SK-N-SH (cell line): ENCODE measurements around the gene FMNL2. TPM values are rescaled to one million over a fixed set of nuclear protein-coding genes. Genes with fewer than 3 reads are reported as not detected.

Experiments
- CTCF ChIA-PET: fragments of 300-600, 350-600 bp; formaldehyde crosslinking; extraction: SDS; loops from one replicate; lab custom pipeline; 2021; lab: Yijun Ruan, JAX
- POLR2A ChIA-PET: fragments of 350-600 bp; sonication (Branson Sonifier 250); formaldehyde crosslinking; extraction: SDS; loops from one replicate; lab custom pipeline; 2020; ENCODE audit warnings: antibody characterized with exemption, inconsistent platforms; lab: Yijun Ruan, JAX
- DNase-seq: peaks from one replicate; pipeline ENCODE4 v3.0.0; 2012
- H2AFZ ChIP-seq: fragments of 200-600 bp; sonication (generic); 2 replicates; pipeline ENCODE4 v1.8.1; 2016; ENCODE audit warnings: antibody characterized with exemption, mild to moderate bottlenecking, low read depth
- H3F3A ChIP-seq: fragments of 200-600 bp; sonication (generic); replicated peaks from 2 replicates; pipeline ENCODE3; 2016; ENCODE audit warnings: antibody characterized with exemption, mild to moderate bottlenecking; ENCODE audit not compliant: insufficient read depth
- H3K27ac ChIP-seq, 2 experiments: fragments of 200-500 bp in 1 of 2; fragments of 200-600 bp in 1 of 2; sonication (Bioruptor generic) in 1 of 2; sonication (generic), shearing (Covaris generic) in 1 of 2; 2 replicates each; pipeline versions ENCODE4 v1.5.1 to v1.6.1; 2014 to 2016; ENCODE audit warnings: low read depth in 2 of 2, inconsistent platforms in 1 of 2, low read length in 1 of 2, mild to moderate bottlenecking in 1 of 2, mixed read lengths in 1 of 2
- H3K27me3 ChIP-seq: fragments of 200-600 bp; sonication (generic), shearing (Covaris generic); 2 replicates; pipeline ENCODE4 v1.6.1; 2016; ENCODE audit warnings: mixed run types; ENCODE audit not compliant: insufficient read depth
- H3K36me3 ChIP-seq, 2 experiments: fragments of 200-500 bp in 1 of 2; fragments of 200-600 bp in 1 of 2; sonication (Bioruptor generic) in 1 of 2; sonication (generic) in 1 of 2; replicated peaks in 1 of 2; 2 replicates each; pipeline versions ENCODE3 to v1.5.1; 2014 to 2016; ENCODE audit warnings: low read length in 1 of 2, mild to moderate bottlenecking in 1 of 2; ENCODE audit not compliant: insufficient read depth in 2 of 2, control insufficient read depth in 1 of 2
- H3K4me1 ChIP-seq, 2 experiments: fragments of 200-500 bp in 1 of 2; fragments of 200-600 bp in 1 of 2; sonication (Bioruptor generic) in 1 of 2; sonication (generic), shearing (Covaris generic) in 1 of 2; 2 replicates each; pipeline versions ENCODE4 v1.5.1 to v1.6.1; 2014 to 2016; ENCODE audit warnings: low read depth in 1 of 2, low read length in 1 of 2, mixed run types in 1 of 2; ENCODE audit not compliant: insufficient read depth in 2 of 2, control insufficient read depth in 1 of 2
- H3K4me2 ChIP-seq: fragments of 200-600 bp; sonication (generic), shearing (Covaris generic); 2 replicates; pipeline ENCODE4 v1.6.1; 2017; ENCODE audit warnings: mixed run types
- H3K4me3 ChIP-seq, 2 experiments: fragments of 200-500 bp in 1 of 2; fragments of 200-600 bp in 1 of 2; sonication (Bioruptor generic) in 1 of 2; sonication (generic), shearing (Covaris generic) in 1 of 2; 2 replicates each; pipeline versions ENCODE4 v1.5.1 to v1.8.1; 2014 to 2016; ENCODE audit warnings: low read depth in 2 of 2, inconsistent platforms in 1 of 2, low read length in 1 of 2, mild to moderate bottlenecking in 1 of 2, mixed read lengths in 1 of 2, moderate library complexity in 1 of 2
- H3K79me2 ChIP-seq: fragments of 200-600 bp; sonication (generic); 2 replicates; pipeline ENCODE4 v1.8.1; 2017; ENCODE audit warnings: mild to moderate bottlenecking; ENCODE audit not compliant: insufficient read depth
- H3K9ac ChIP-seq: fragments of 200-600 bp; sonication (generic); 2 replicates; pipeline ENCODE4 v1.6.1; 2017; ENCODE audit warnings: mixed run types
- H3K9me2 ChIP-seq: fragments of 200-600 bp; sonication (generic); 2 replicates; pipeline ENCODE4 v1.6.1; 2017; ENCODE audit warnings: mixed run types
- H3K9me3 ChIP-seq: fragments of 200-600 bp; sonication (generic); 2 replicates; pipeline ENCODE4 v1.6.1; 2017; ENCODE audit warnings: mixed run types, mild to moderate bottlenecking, moderate library complexity
- H4K20me1 ChIP-seq: fragments of 200-600 bp; sonication (generic); 2 replicates; pipeline ENCODE4 v1.6.1; 2017; ENCODE audit warnings: mild to moderate bottlenecking, mixed run types; ENCODE audit not compliant: insufficient read depth
- CHD2 ChIP-seq: fragments of 150-350 bp; IDR thresholded peaks from 2 replicates; pipeline ENCODE4 v1.6.1; 2018; ENCODE audit warnings: low read length; ENCODE audit not compliant: partially characterized antibody
- ELF1 ChIP-seq: IDR thresholded peaks from 2 replicates; pipeline ENCODE4 v1.4.0; 2012
- EP300 ChIP-seq, 2 experiments: IDR thresholded peaks; 2 replicates each; pipeline versions ENCODE4 v1.4.0 to v1.6.1; 2012; ENCODE audit warnings: borderline replicate concordance in 1 of 2, low read depth in 1 of 2, low read length in 1 of 2
- EZH2phosphoT487 ChIP-seq: fragments of 200-600 bp; sonication (generic); IDR thresholded peaks from 2 replicates; pipeline ENCODE4 v1.6.1; 2017; ENCODE audit warnings: low read depth, mixed run types, mild to moderate bottlenecking, antibody characterized with exemption, moderate library complexity, borderline replicate concordance
- FOXM1 ChIP-seq: IDR thresholded peaks from 2 replicates; pipeline ENCODE4 v1.4.0; 2012; ENCODE audit warnings: low read depth, mild to moderate bottlenecking
- GABPA ChIP-seq: IDR thresholded peaks from 2 replicates; pipeline ENCODE4 v1.4.0; 2012; ENCODE audit warnings: low read depth, mild to moderate bottlenecking
- JUND ChIP-seq: IDR thresholded peaks from 2 replicates; pipeline ENCODE4 v1.4.0; 2012
- MAX ChIP-seq: IDR thresholded peaks from 2 replicates; pipeline ENCODE4 v1.4.0; 2012; ENCODE audit warnings: low read depth
- MXI1 ChIP-seq: IDR thresholded peaks from 2 replicates; pipeline ENCODE4 v1.6.1; 2012; ENCODE audit warnings: mild to moderate bottlenecking, low read depth, low read length, improper control_type of control experiment
- NFIC ChIP-seq: IDR thresholded peaks from 2 replicates; pipeline ENCODE4 v1.4.0; 2012; ENCODE audit warnings: borderline replicate concordance
- PBX3 ChIP-seq: IDR thresholded peaks from 2 replicates; pipeline ENCODE4; 2012
- RCOR1 ChIP-seq: fragments of 150-350 bp; IDR thresholded peaks from 2 replicates; pipeline ENCODE4 v1.6.1; 2017; ENCODE audit warnings: antibody characterized with exemption, low read length
- REST ChIP-seq: IDR thresholded peaks from 2 replicates; pipeline ENCODE4 v1.6.1; 2012; ENCODE audit warnings: mild to moderate bottlenecking, low read depth, low read length, moderate library complexity
- TAF1 ChIP-seq: IDR thresholded peaks from 2 replicates; pipeline ENCODE4 v1.6.1; 2012; ENCODE audit warnings: low read depth, mild to moderate bottlenecking, low read length, moderate library complexity, borderline replicate concordance
- TEAD4 ChIP-seq: IDR thresholded peaks from 2 replicates; pipeline ENCODE4 v1.4.0; 2012; ENCODE audit warnings: mild to moderate bottlenecking, borderline replicate concordance; ENCODE audit not compliant: insufficient read depth
- USF1 ChIP-seq: IDR thresholded peaks from 2 replicates; pipeline ENCODE4 v1.4.0; 2012; ENCODE audit warnings: low read depth, borderline replicate concordance
- ZBTB33 ChIP-seq: IDR thresholded peaks from 2 replicates; pipeline ENCODE4 v1.4.0; 2012; ENCODE audit warnings: low read depth, borderline replicate concordance
- WGBS: methylation state at CpG from one replicate; pipeline ENCODE4 v1.1.6; 2017; ENCODE audit warnings: low lambda C conversion rate; 5-methylcytosine and 5-hydroxymethylcytosine counted together
- polyA plus RNA-seq, 3 experiments: library from polyadenylated mRNA; depleted of rRNA; stranded (reverse); fragments of >200 nt; gene quantifications; 2 replicates each; pipeline ENCODE4 v1.2.3, GENCODE V29; 2012

Gene FMNL2
- polyA plus RNA-seq, 1 of the 3 experiments (the other 2 are of a cell fraction) = 14.5 TPM

- H3K9ac ChIP-seq = no peak overlapping the region
- H3K79me2 ChIP-seq = peaks cover 5% of the 10 kb centered on the region; the same call in 1 of the 2 replicates
- CTCF ChIA-PET = no interaction called here
- no peaks in the 10 kb centered on the region for H3K36me3 ChIP-seq
- TF ChIP-seq NFIC (peak; percentile 67), TEAD4 (no peak), PBX3 (0 out of 2 replicates have a peak, but pooled peaks have one; percentile 7), TAF1 (no peak)
- no peak for DNase-seq
- H3K4me3 ChIP-seq = no peak overlapping the region
- 0 out of 2 replicates have a peak, but pooled peaks cover 6% of the 10 kb centered on the region for H4K20me1 ChIP-seq
- 92% methylated on average over 4 of the region's 4 CpGs for WGBS
- no peaks in the 10 kb centered on the region for H3K27me3 ChIP-seq
- H3K9me2 ChIP-seq = no peaks in the 10 kb centered on the region
- H2AFZ ChIP-seq = no peak overlapping the region
- H3K4me2 ChIP-seq = no peak overlapping the region
- peaks cover 15 to 21% of the 10 kb centered on the region in 2 experiments for H3K4me1 ChIP-seq
- H3F3A ChIP-seq = peaks cover 19% of the 10 kb centered on the region
- no peak overlapping the region for H3K27ac ChIP-seq
- POLR2A ChIA-PET = no interaction called here
- no peaks in the 10 kb centered on the region for H3K9me3 ChIP-seq
Observed at GRCh38 chr2:152508446-152508845, 173.5 kb downstream of the FMNL2 start.

GRCh38 chr2:152509772-152510491 lies 175.0 kb downstream of the FMNL2 start:
- Histone ChIP-seq H3K27me3 (no peaks in the 10 kb centered on the region), H4K20me1 (peaks cover 12% of the 10 kb centered on the region; the same call in 1 of the 2 replicates), H3F3A (peaks cover 20% of the 10 kb centered on the region), H3K9ac (no peak overlapping the region), H3K79me2 (peaks cover 5% of the 10 kb centered on the region; the same call in 1 of the 2 replicates), H3K4me1 (peaks cover 22 to 23% of the 10 kb centered on the region in 2 experiments), H3K9me2 (no peaks in the 10 kb centered on the region), H3K36me3 (no peaks in the 10 kb centered on the region), H3K4me2 (no peak overlapping the region), H3K27ac (no peak overlapping the region), H3K9me3 (no peaks in the 10 kb centered on the region), H2AFZ (no peak overlapping the region), H3K4me3 (no peak overlapping the region)
- ChIA-PET CTCF (interaction anchor here (1.1 kb wide), 1 partner anchor 19 kb away, joined by 3 read pairs; no protein-coding TSS in a partner anchor), POLR2A (no interaction called here)
- WGBS = 98% methylated on average over 3 of the region's 3 CpGs
- DNase-seq = no peak
- TF ChIP-seq ZBTB33 (no peak), USF1 (no peak), GABPA (no peak), JUND (no peak), RCOR1 (no peak), MXI1 (no peak), FOXM1 (no peak), ELF1 (no peak), EZH2phosphoT487 (no peak), PBX3 (no peak), EP300 (IDR thresholded peaks at IDR 0.05; ENCODE audit: borderline replicate concordance in 1 of 2, low read depth in 1 of 2, low read length in 1 of 2) (no peak), MAX (no peak), REST (no peak), CHD2 (no peak)
